Pancreas (tissue), 10 donors: Measurements from ENCODE around the gene PLA2G3. TPM values are rescaled to one million over a fixed set of nuclear protein-coding genes. Genes with fewer than 3 reads are reported as not detected.
"Not testable (repeated sequence)": the region's sequence is repeated elsewhere in the genome, so short reads cannot be mapped to it uniquely, and the experiment has no call there.

Source experiments
- ATAC-seq, 4 donors: fragments of 200-7000 bp; cut with Tn5 transposase; one replicate each; pipeline versions ENCODE4 v1.8.0 to v1.9.1; 2020; ENCODE audit warnings: mild to moderate bottlenecking in 4 of 4, moderate library complexity in 4 of 4
- DNase-seq, 6 donors: peaks; one replicate each; pipeline ENCODE4 v3.0.0-alpha.2; 2020
- FAIRE-seq: peaks from 2 replicates; lab custom pipeline; 2012; peaks lifted over from hg19 to GRCh38; lab: Jason Lieb, UNC
- H3K27ac ChIP-seq, 4 donors: fragments of 200-600 bp; sonication (generic); 1 replicate in 3 of 4; 2 replicates in 1 of 4; pipeline versions ENCODE4 v1.5.0 to v1.8.0; 2020
- H3K27me3 ChIP-seq, 4 donors: fragments of 200-600 bp; one replicate each; pipeline ENCODE4 v1.8.0; 2021
- H3K36me3 ChIP-seq, 3 donors: fragments of 200-600 bp; sonication (generic) in 1 of 3; one replicate each; pipeline versions ENCODE4 v1.5.0 to v1.8.0; 2020 to 2021
- H3K4me1 ChIP-seq, 3 donors: fragments of 200-600 bp; one replicate each; pipeline ENCODE4 v1.8.0; 2021
- H3K4me3 ChIP-seq, 4 donors: fragments of 200-600 bp; sonication (generic) in 2 of 4; one replicate each; pipeline versions ENCODE4 v1.5.0 to v1.8.0; 2020 to 2021
- H3K9me3 ChIP-seq, 4 donors: fragments of 200-600 bp; one replicate each; pipeline ENCODE4 v1.8.0; 2021
- CTCF ChIP-seq, 4 donors: fragments of 200-600 bp; sonication (generic) in 3 of 4; IDR thresholded peaks; one replicate each; pipeline versions ENCODE4 v1.5.0 to v1.8.0; 2021; ENCODE audit warnings: antibody characterized with exemption in 4 of 4
- WGBS, 2 donors: extraction: QIAGEN DNeasy Blood & Tissue Kit; methylation state at CpG; one replicate each; pipeline ENCODE4 v1.1.7; 2013; 5-methylcytosine and 5-hydroxymethylcytosine counted together
- intact Hi-C, 3 donors: fragments of 100-400 bp; cut with DNase I; formaldehyde crosslinking; loops; one replicate each; pipeline versions ENCODE4 v1.11.1 to v1.14.2; 2022
- polyA plus RNA-seq, 2 donors: library from polyadenylated mRNA; stranded (reverse); fragments of 200-250 nt; gene quantifications; one replicate each; pipeline ENCODE4 v1.2.3, GENCODE V29; 2013
- total RNA-seq, 6 donors: library from RNA; stranded (reverse); fragmentation: NEBNext Ultra II Directional in 4 of 6; extraction: Animal tissue kit (Norgen Biotek cat#: 25700) in 4 of 6; gene quantifications; one replicate each; pipeline versions ENCODE4 v1.2.1 to v1.2.4, GENCODE V29; 2021 to 2023
- donor health status: healthy with polysubstance abuse.
- donor health status: DM: no; HTN: no; CAD: no; lungs with moderate emphysema.
- donor health status: DM: no; HTN: no; CAD: no.
- donor health status: control.
- donor health status: control.
- donor health status: Bipolar disorder and iron deficiency.
- donor health status: DM: yes; HTN: yes; CAD: no.
- donor health status: DM: no; HTN: no; CAD: no.
- donor health status: DM: no; HTN: no; CAD: no.
- donor health status: DM: yes; HTN: yes; CAD: no.

Gene PLA2G3
- total and polyA plus RNA-seq, 8 donors: 0.02 TPM; not detected in 7

GRCh38 chr22:31173386-31174145, 33.3 kb upstream of the PLA2G3 start:
- ATAC-seq: peak in 1 of 4 donors; percentile 24
- Histone ChIP-seq H3K4me1 (no peaks in the 10 kb centered on the region), H3K36me3 (no peaks in the 10 kb centered on the region), H3K9me3 (no peaks in the 10 kb centered on the region), H3K27me3 (no peaks in the 10 kb centered on the region), H3K27ac (no peak overlapping the region), H3K4me3 (no peak overlapping the region)
- intact Hi-C loops: no loop called here
- no peak for TF ChIP-seq CTCF (IDR thresholded peaks at IDR 0.05)
- no peak for DNase-seq
- no peak for FAIRE-seq
- WGBS, 2 donors: 78 to 83% methylated on average over 5 of the region's 5 CpGs

- 93 to 94% methylated on average over 8 to 9 of the region's 9 CpGs for WGBS, 2 donors
- H3K9me3 ChIP-seq, FAIRE-seq, ATAC-seq, H3K36me3 ChIP-seq, H3K27ac ChIP-seq, H3K27me3 ChIP-seq, intact Hi-C loops, H3K4me1 ChIP-seq, H3K4me3 ChIP-seq, DNase-seq: not testable (repeated sequence)
Observed at GRCh38 chr22:31171734-31172133, 31.4 kb upstream of the PLA2G3 start.

- no peak for TF ChIP-seq CTCF (IDR thresholded peaks at IDR 0.05)
- no peak overlapping the region for H3K27ac ChIP-seq
- FAIRE-seq: no peak
- H3K36me3 ChIP-seq: peaks cover 0 to 2% (median 0%) of the 10 kb centered on the region in 3 donors
- no peak for ATAC-seq
- no peak overlapping the region for H3K4me3 ChIP-seq
- intact Hi-C loops: no loop called here
- H3K27me3 ChIP-seq: no peaks in the 10 kb centered on the region
- H3K4me1 ChIP-seq: peaks cover 0 to 8% (median 0%) of the 10 kb centered on the region in 3 donors
- DNase-seq: no peak
- H3K9me3 ChIP-seq: no peaks in the 10 kb centered on the region
- 99 to 100% methylated on average over 4 of the region's 4 CpGs for WGBS, 2 donors
Observed at GRCh38 chr22:31170971-31171370, 30.7 kb upstream of the PLA2G3 start.

- Histone ChIP-seq H3K27ac (peak overlapping the region in 1 of 4 donors; percentile 6), H3K4me1 (peaks cover 9 to 21% (median 16%) of the 10 kb centered on the region in 3 donors), H3K4me3 (no peak overlapping the region), H3K27me3 (no peaks in the 10 kb centered on the region), H3K36me3 (peaks cover 0 to 3% (median 0%) of the 10 kb centered on the region in 3 donors), H3K9me3 (no peaks in the 10 kb centered on the region)
- DNase-seq (peak in 1 of 6 donors; percentile 24), FAIRE-seq (no peak), ATAC-seq (peak in 1 of 4 donors; percentile 26)
- intact Hi-C loops: no loop called here
- TF ChIP-seq CTCF (IDR thresholded peaks at IDR 0.05): no peak
- WGBS, 2 donors: 5 to 14% methylated on average over 5 of the region's 5 CpGs
Observed at GRCh38 chr22:31162015-31162765, 21.9 kb upstream of the PLA2G3 start.

- H3K36me3 ChIP-seq: peaks cover 0 to 3% (median 0%) of the 10 kb centered on the region in 3 donors
- ATAC-seq (no peak), DNase-seq (no peak), FAIRE-seq (no peak)
- H3K4me3 ChIP-seq: peak overlapping the region in 3 of 4 donors; percentile 72 to 78 (median 75)
- TF ChIP-seq CTCF (IDR thresholded peaks at IDR 0.05): no peak
- intact Hi-C loops: no loop called here
- no peaks in the 10 kb centered on the region for H3K9me3 ChIP-seq
- H3K27ac ChIP-seq: peak overlapping the region in 1 of 4 donors; percentile 85
- peaks cover 9 to 21% (median 16%) of the 10 kb centered on the region in 3 donors for H3K4me1 ChIP-seq
- H3K27me3 ChIP-seq: no peaks in the 10 kb centered on the region
Observed at GRCh38 chr22:31161386-31161785, 21.1 kb upstream of the PLA2G3 start.
